Endothelial cell of umbilical vein (primary cell): ENCODE data around the gene MAP1LC3B. TPM values are rescaled to one million over a fixed set of nuclear protein-coding genes. Genes with fewer than 3 reads are reported as not detected.
A peak's percentile ranks its signal among the peaks of the same experiment; 100 is the strongest.

ENCODE experiments used
- BruUV-seq: library from RNA; stranded (reverse); fragments of 400-500 nt; replicated peaks from 2 replicates; lab custom pipeline; 2021; lab: Mats Ljungman, UMichigan
- CTCF ChIA-PET: fragments of 300-600, 350-600 bp; sonication (Branson Sonifier 250); formaldehyde crosslinking; loops from one replicate; lab custom pipeline; 2021; ENCODE audit warnings: antibody characterized with exemption, inconsistent platforms; lab: Charles Lee
- POLR2A ChIA-PET: fragments of 300-600, 350-600 bp; sonication (Branson Sonifier 250); formaldehyde crosslinking; loops from one replicate; lab custom pipeline; 2021; ENCODE audit warnings: antibody characterized with exemption, inconsistent platforms; lab: Charles Lee
- DNase-seq: peaks from one replicate; pipeline ENCODE4 v3.0.0-alpha.2; 2011; ENCODE audit warnings: low read depth, low spot score
- FAIRE-seq: peaks from 2 replicates; lab custom pipeline; 2011; peaks lifted over from hg19 to GRCh38; lab: Jason Lieb, UNC
- H2AFZ ChIP-seq: 2 replicates; pipeline ENCODE4 v1.6.0; 2012; ENCODE audit warnings: low read depth, low read length, control low read depth, inconsistent platforms
- H3K27ac ChIP-seq: 2 replicates; pipeline ENCODE4 v1.5.1; 2011; ENCODE audit warnings: low read depth, mild to moderate bottlenecking, control low read depth, low read length, moderate library complexity; ENCODE audit not compliant: insufficient read depth
- H3K27me3 ChIP-seq, 2 experiments: 2 replicates each; pipeline versions ENCODE4 v1.6.0 to v1.6.1; 2011; ENCODE audit warnings: low read length in 2 of 2, mixed read lengths in 1 of 2; ENCODE audit not compliant: control insufficient read depth in 2 of 2, insufficient read depth in 2 of 2
- H3K36me3 ChIP-seq, 2 experiments: 2 replicates in 1 of 2; 3 replicates in 1 of 2; pipeline ENCODE4 v1.5.1; 2011; ENCODE audit warnings: low read length in 2 of 2, mild to moderate bottlenecking in 1 of 2, moderate library complexity in 1 of 2; ENCODE audit not compliant: control insufficient read depth in 2 of 2, insufficient read depth in 2 of 2; ENCODE audit errors: extremely low read depth in 1 of 2
- H3K4me1 ChIP-seq: 3 replicates; pipeline ENCODE4 v1.5.1; 2011; ENCODE audit warnings: mild to moderate bottlenecking, low read length; ENCODE audit not compliant: control insufficient read depth, insufficient read depth; ENCODE audit errors: extremely low read depth
- H3K4me2 ChIP-seq: 2 replicates; pipeline ENCODE4 v1.6.1; 2011; ENCODE audit warnings: low read length, control low read depth, mixed read lengths; ENCODE audit not compliant: insufficient read depth
- H3K4me3 ChIP-seq, 3 experiments: fragments of 200-600 bp in 1 of 3; sonication (generic), shearing (Covaris generic) in 1 of 3; replicated peaks in 1 of 3; 2 replicates each; pipeline ENCODE4 v1.5.1; 2011 to 2016; ENCODE audit warnings: control low read depth in 3 of 3, low read length in 3 of 3, mild to moderate bottlenecking in 2 of 3, inconsistent platforms in 1 of 3, low read depth in 1 of 3, moderate library complexity in 1 of 3; ENCODE audit not compliant: insufficient read depth in 1 of 3
- H3K79me2 ChIP-seq: 2 replicates; pipeline ENCODE4 v1.6.0; 2012; ENCODE audit warnings: low read length, inconsistent platforms; ENCODE audit not compliant: control insufficient read depth, insufficient read depth
- H3K9ac ChIP-seq: replicated peaks from 2 replicates; pipeline ENCODE3; 2011; ENCODE audit warnings: low read length, control low read depth; ENCODE audit not compliant: insufficient read depth; ENCODE audit errors: extremely low read depth
- H3K9me1 ChIP-seq: replicated peaks from 3 replicates; pipeline ENCODE4 v1.6.0; 2011; ENCODE audit warnings: mild to moderate bottlenecking, low read length; ENCODE audit not compliant: control insufficient read depth, insufficient read depth; ENCODE audit errors: extremely low read depth
- H3K9me3 ChIP-seq: replicated peaks from 2 replicates; pipeline ENCODE4 v1.5.1; 2012; ENCODE audit warnings: low read length, inconsistent platforms; ENCODE audit not compliant: control insufficient read depth, insufficient read depth
- H4K20me1 ChIP-seq: replicated peaks from 2 replicates; pipeline ENCODE3; 2011; ENCODE audit warnings: mild to moderate bottlenecking, low read length; ENCODE audit not compliant: control insufficient read depth, insufficient read depth; ENCODE audit errors: extremely low read depth
- CTCF ChIP-seq, 2 donors: IDR thresholded peaks; 1 replicate in 1 of 2; 2 replicates in 1 of 2; pipeline ENCODE4 v1.5.1; 2011; ENCODE audit warnings: low read length in 2 of 2, mild to moderate bottlenecking in 2 of 2, moderate library complexity in 2 of 2, control low read depth in 1 of 2, inconsistent platforms in 1 of 2, low read depth in 1 of 2; ENCODE audit not compliant: insufficient read depth in 1 of 2; ENCODE audit errors: extremely low read depth in 1 of 2
- EZH2 ChIP-seq: IDR thresholded peaks from 2 replicates; pipeline ENCODE4 v1.6.1; 2012; ENCODE audit warnings: borderline replicate concordance, low read depth, mild to moderate bottlenecking, moderate library complexity, low read length, inconsistent platforms; ENCODE audit not compliant: severe bottlenecking
- FOS ChIP-seq: IDR thresholded peaks from 2 replicates; pipeline ENCODE4 v1.6.1; 2011; ENCODE audit warnings: mild to moderate bottlenecking, low read length, moderate library complexity, borderline replicate concordance; ENCODE audit not compliant: insufficient read depth
- GATA2 ChIP-seq: IDR thresholded peaks from 2 replicates; pipeline ENCODE4 v1.7.0; 2011; ENCODE audit warnings: low read depth, mild to moderate bottlenecking, moderate library complexity, mixed read lengths, low read length; ENCODE audit not compliant: insufficient read length, insufficient read depth
- JUN ChIP-seq: IDR thresholded peaks from 2 replicates; pipeline ENCODE4 v1.6.1; 2011; ENCODE audit warnings: borderline replicate concordance, low read depth; ENCODE audit not compliant: insufficient read length, insufficient read depth
- MAX ChIP-seq: IDR thresholded peaks from 2 replicates; pipeline ENCODE4 v1.6.1; 2011; ENCODE audit not compliant: insufficient read depth, insufficient read length
- MYC ChIP-seq: IDR thresholded peaks from one replicate; pipeline ENCODE4 v1.6.1; 2011; ENCODE audit warnings: mild to moderate bottlenecking, low read depth, low read length
- POLR2A ChIP-seq: IDR thresholded peaks from 2 replicates; pipeline ENCODE4 v1.6.1; 2012; ENCODE audit warnings: low read depth, mild to moderate bottlenecking, control low read depth, low read length
- POLR2AphosphoS5 ChIP-seq: IDR thresholded peaks from 2 replicates; pipeline ENCODE4 v1.6.1; 2012; ENCODE audit warnings: low read depth, mild to moderate bottlenecking, control low read depth, low read length, moderate library complexity; ENCODE audit not compliant: insufficient read depth
- dilution Hi-C: fragments of 300-500 bp; cut with MboI; formaldehyde crosslinking; loops from one replicate; pipeline ENCODE4 v1.15.0; 2019; ENCODE audit warnings: low sequenced_read_pairs; ENCODE audit not compliant: extremely low pct_ligation_motif_present
- intact Hi-C: fragments of 100-400 bp; cut with micrococcal nuclease; formaldehyde crosslinking; loops from one replicate; pipeline ENCODE4 v1.10.0; 2022
- polyA plus RNA-seq, 4 experiments: library from polyadenylated mRNA; depleted of rRNA in 3 of 4; stranded (reverse) in 3 of 4; unstranded in 1 of 4; fragments of >200 nt; gene quantifications; 2 replicates each; pipeline versions ENCODE4 v1.2.1 to v1.2.3, GENCODE V29; 2011 to 2012; ENCODE audit warnings: missing spikeins in 1 of 4
- total RNA-seq: library from RNA; stranded (reverse); gene quantifications from 2 replicates; pipeline ENCODE4 v1.2.3, GENCODE V29; 2021

Gene MAP1LC3B
- total and polyA plus RNA-seq, 2 donors (not counting 3 experiments of a cell fraction or from before 2014, with no cell fraction given) = 40.7 to 99.9 TPM

GRCh38 chr16:87382023-87382785 is 9.9 kb upstream of the MAP1LC3B start:
- Histone ChIP-seq H3K36me3 (no peaks in the 10 kb centered on the region), H3K9me3 (no peaks in the 10 kb centered on the region), H3K4me2 (peak overlapping the region; percentile 91), H3K9ac (peak overlapping the region; percentile 48), H3K9me1 (no peaks in the 10 kb centered on the region), H3K27me3 (no peaks in the 10 kb centered on the region), H2AFZ (peak overlapping the region; percentile 21), H3K4me1 (peaks cover 12% of the 10 kb centered on the region), H3K27ac (no peak overlapping the region), H3K79me2 (peaks cover 47% of the 10 kb centered on the region), H3K4me3 (peak overlapping the region in 2 of 3 experiments; percentile 56 to 77), H4K20me1 (peaks cover 2% of the 10 kb centered on the region)
- no peak for DNase-seq
- dilution Hi-C loops = no loop called here
- POLR2A ChIA-PET = no interaction called here
- CTCF ChIA-PET = interaction anchor here (1.5 to 3.9 kb wide), 4 partner anchors 12 to 84 kb away, joined by 5 to 21 read pairs (median 11); partner anchors contain the start of gene C16orf95
- peak; percentile 18 for FAIRE-seq
- intact Hi-C loops = loop anchor here (2.0 to 10.0 kb wide), 3 partner anchors 65 to 717 kb away; partner anchors contain the start of gene C16orf95
- BruUV-seq = no TSS peak
- TF ChIP-seq CTCF (IDR thresholded peaks at IDR 0.05; ENCODE audit: extremely low read depth in 1 of 2, insufficient read depth in 1 of 2, low read depth in 1 of 2, low read length in 2 of 2) (no peak), POLR2AphosphoS5 (no peak), POLR2A (no peak), EZH2 (no peak), JUN (no peak), MYC (no peak), MAX (no peak), GATA2 (no peak), FOS (no peak)
